GM12878 (cell line): ENCODE data around the gene ZG16B. TPM values are rescaled to one million over a fixed set of nuclear protein-coding genes. Genes with fewer than 3 reads are reported as not detected.
A peak's percentile ranks its signal among the peaks of the same experiment; 100 is the strongest.

Experiments used
- ATAC-seq: fragments of 200-7000 bp; cut with Tn5 transposase; 3 replicates; pipeline ENCODE4 v1.9.1; 2020; ENCODE audit warnings: mild to moderate bottlenecking, moderate library complexity
- BruUV-seq: library from RNA; stranded (reverse); fragments of 400-500 nt; replicated peaks from 2 replicates; lab custom pipeline; 2021; lab: Mats Ljungman, UMichigan
- CTCF ChIA-PET: fragments of 300-600 bp; sonication (Branson Sonifier 250); formaldehyde crosslinking; extraction: SDS; loops from one replicate; lab custom pipeline; 2021; ENCODE audit warnings: inconsistent platforms; lab: Yijun Ruan, JAX
- POLR2A ChIA-PET: fragments of 350-600 bp; formaldehyde crosslinking; extraction: SDS; loops from one replicate; lab custom pipeline; 2021; ENCODE audit warnings: inconsistent platforms; lab: Charles Lee
- RAD21 ChIA-PET: fragments of 300-600 bp; sonication (Branson Sonifier 250); formaldehyde crosslinking; loops from one replicate; lab custom pipeline; 2023; ENCODE audit warnings: antibody characterized with exemption; ENCODE audit not compliant: unreplicated experiment; lab: Charles Lee
- SMC1A ChIA-PET: fragments of 300-600 bp; sonication (Branson Sonifier 250); formaldehyde crosslinking; loops from one replicate; lab custom pipeline; 2023; ENCODE audit not compliant: unreplicated experiment, uncharacterized antibody; lab: Charles Lee
- DNase-seq: peaks from one replicate; pipeline ENCODE4 v3.0.0-alpha.2; 2011; ENCODE audit warnings: low read depth, low spot score
- FAIRE-seq: peaks from 3 replicates; lab custom pipeline; 2011; peaks lifted over from hg19 to GRCh38; lab: Jason Lieb, UNC
- H2AFZ ChIP-seq: 2 replicates; pipeline ENCODE4 v1.6.0; 2011; ENCODE audit warnings: low read depth, low read length, control low read depth; ENCODE audit not compliant: control insufficient read depth
- H3K27ac ChIP-seq: 2 replicates; pipeline ENCODE4 v1.5.1; 2011; ENCODE audit warnings: control low read depth; ENCODE audit not compliant: control insufficient read depth, insufficient read depth
- H3K27me3 ChIP-seq, 2 experiments: replicated peaks in 1 of 2; 2 replicates each; pipeline versions ENCODE4 v1.6.0 to v1.6.1; 2011; ENCODE audit warnings: low read length in 1 of 2; ENCODE audit not compliant: control insufficient read depth in 2 of 2, insufficient read depth in 2 of 2
- H3K36me3 ChIP-seq, 2 experiments: 2 replicates each; pipeline ENCODE4 v1.5.1; 2011; ENCODE audit warnings: low read length in 1 of 2; ENCODE audit not compliant: control insufficient read depth in 2 of 2, insufficient read depth in 2 of 2
- H3K4me1 ChIP-seq: 2 replicates; pipeline ENCODE4 v1.6.1; 2011; ENCODE audit warnings: mild to moderate bottlenecking, low read length, moderate library complexity, mixed read lengths; ENCODE audit not compliant: control insufficient read depth, insufficient read depth
- H3K4me2 ChIP-seq: 2 replicates; pipeline ENCODE4 v1.6.0; 2011; ENCODE audit warnings: control low read depth; ENCODE audit not compliant: control insufficient read depth, insufficient read depth
- H3K4me3 ChIP-seq: fragments of 200-600 bp; sonication (generic); 2 replicates; pipeline ENCODE4 v1.5.1; 2016
- H3K79me2 ChIP-seq: 2 replicates; pipeline ENCODE4 v1.6.0; 2011; ENCODE audit warnings: low read length; ENCODE audit not compliant: control insufficient read depth, insufficient read depth
- H3K9ac ChIP-seq: 2 replicates; pipeline ENCODE4 v1.8.0; 2011; ENCODE audit warnings: low read length, control low read depth, mixed read lengths; ENCODE audit not compliant: control insufficient read depth, insufficient read depth
- H3K9me3 ChIP-seq: replicated peaks from 3 replicates; pipeline ENCODE4 v1.5.1; 2011; ENCODE audit warnings: mild to moderate bottlenecking, low read length; ENCODE audit not compliant: control insufficient read depth, insufficient read depth
- H4K20me1 ChIP-seq: 2 replicates; pipeline ENCODE4 v1.6.0; 2011; ENCODE audit not compliant: control insufficient read depth, insufficient read depth
- CBX3 ChIP-seq: fragments of 200-600 bp; sonication (generic); IDR thresholded peaks from 2 replicates; pipeline ENCODE4 v1.6.1; 2016; ENCODE audit warnings: low read depth, borderline replicate concordance
- CTCF ChIP-seq, 3 experiments: IDR thresholded peaks in 2 of 3; conservative IDR thresholded peaks in 1 of 3; 2 replicates each; pipeline ENCODE4 v1.5.1; 2011; ENCODE audit warnings: low read depth in 3 of 3, low read length in 3 of 3, mild to moderate bottlenecking in 3 of 3, control low read depth in 2 of 3, moderate library complexity in 2 of 3, inconsistent platforms in 1 of 3, mixed read lengths in 1 of 3; ENCODE audit not compliant: control insufficient read depth in 2 of 3, insufficient read depth in 1 of 3; ENCODE audit errors: extremely low read depth in 1 of 3
- EGR1 ChIP-seq, 2 experiments: IDR thresholded peaks; 1 replicate in 1 of 2; 2 replicates in 1 of 2; pipeline ENCODE4 v1.6.1; 2011 to 2012; ENCODE audit warnings: low read depth in 2 of 2, low read length in 2 of 2, borderline replicate concordance in 1 of 2, mild to moderate bottlenecking in 1 of 2, moderate library complexity in 1 of 2
- HSF1 ChIP-seq: fragments of 150-350 bp; IDR thresholded peaks from 2 replicates; pipeline ENCODE4 v1.6.1; 2014; ENCODE audit warnings: mild to moderate bottlenecking, low read depth, low read length
- MYB ChIP-seq: fragments of 150-350 bp; IDR thresholded peaks from 2 replicates; pipeline ENCODE4 v1.6.1; 2014; ENCODE audit warnings: mild to moderate bottlenecking, low read depth, low read length, borderline replicate concordance
- NRF1 ChIP-seq: conservative IDR thresholded peaks from 2 replicates; pipeline ENCODE4 v1.6.1; 2011; ENCODE audit warnings: mild to moderate bottlenecking, low read depth, low read length, improper control_type of control experiment
- RFX5 ChIP-seq: IDR thresholded peaks from 2 replicates; pipeline ENCODE4 v1.6.1; 2011; ENCODE audit warnings: low read depth, low read length, improper control_type of control experiment
- ZNF384 ChIP-seq: IDR thresholded peaks from 2 replicates; pipeline ENCODE4 v1.6.1; 2012; ENCODE audit warnings: low read depth, mild to moderate bottlenecking, low read length, improper control_type of control experiment, borderline replicate concordance
- ZNF687 ChIP-seq: fragments of 450-650 bp; IDR thresholded peaks from 2 replicates; pipeline ENCODE4 v1.6.1; 2017; ENCODE audit warnings: mild to moderate bottlenecking, moderate library complexity
- whole genome bisulfite sequencing: methylation state at CpG from one replicate; pipeline ENCODE4 v1.1.6; 2016; ENCODE audit warnings: low lambda C conversion rate; ENCODE audit not compliant: insufficient replicate concordance, insufficient coverage; ENCODE audit errors: missing lambda C conversion rate; 5-methylcytosine and 5-hydroxymethylcytosine counted together
- in situ Hi-C: fragments of 300-500 bp; cut with MboI; formaldehyde crosslinking; loops from 9 replicates; pipeline ENCODE4 v1.14.3; 2018; ENCODE audit warnings: mixed read lengths
- intact Hi-C: fragments of 100-400 bp; cut with micrococcal nuclease; formaldehyde crosslinking; loops from one replicate; pipeline ENCODE4 v1.14.2; 2022; ENCODE audit not compliant: unreplicated experiment
- polyA plus RNA-seq, 11 experiments: library from polyadenylated mRNA; depleted of rRNA in 4 of 11; unstranded in 6 of 11; stranded (reverse) in 5 of 11; fragments of >200 nt; fragmentation: Nextera tagmentation in 4 of 11; fragmentation: Illumina TruSeq in 1 of 11; extraction: Ambion mirVana in 4 of 11; extraction: Trizol in 1 of 11; gene quantifications; 1 replicate in 1 of 11; 2 replicates in 10 of 11; pipeline versions ENCODE4 v1.2.1 to v1.2.3, GENCODE V29; 2011 to 2016; ENCODE audit warnings: inconsistent platforms in 2 of 11, missing spikeins in 2 of 11, low read depth in 1 of 11
- total RNA-seq, 4 experiments: library from RNA; depleted of rRNA in 3 of 4; stranded (reverse); fragments of >200 nt in 3 of 4; fragmentation: Illumina TruSeq in 1 of 4; extraction: Trizol in 1 of 4; gene quantifications; 2 replicates each; pipeline versions ENCODE4 v1.2.1 to v1.2.3, GENCODE V29; 2013 to 2021

Gene ZG16B
- total and polyA plus RNA-seq, 10 of the 15 experiments (the other 5 are each of a cell fraction or from before 2014, with no cell fraction given): 1.00 to 11.6 (median 5.8) TPM

- TF ChIP-seq CBX3: no peak
- no peak for TF ChIP-seq EGR1 (IDR thresholded peaks at IDR 0.05; ENCODE audit: borderline replicate concordance in 1 of 2, low read depth in 2 of 2, low read length in 2 of 2)
- TF ChIP-seq RFX5: no peak
- TF ChIP-seq MYB: no peak
- TF ChIP-seq ZNF384: no peak
Observed at GRCh38 chr16:2866431-2866830, 36.3 kb downstream of the ZG16B start (continued).

- no TSS peak for BruUV-seq
- no peaks in the 10 kb centered on the region for H3K36me3 ChIP-seq
- H3K27me3 ChIP-seq: no peaks in the 10 kb centered on the region; a peak in 1 of 4 replicates
- H3K4me2 ChIP-seq: peak overlapping the region; percentile 71
- peak overlapping the region; percentile 71 for H3K27ac ChIP-seq
- no peaks in the 10 kb centered on the region for H3K79me2 ChIP-seq
- FAIRE-seq (no peak), ATAC-seq (no peak), DNase-seq (no peak)
- in situ Hi-C loops (no loop called here), intact Hi-C loops (loop anchor here (10.0 kb wide), 1 partner anchor 143 kb away; the partner anchor contains the start of gene PRSS27)
- peaks cover 4% of the 10 kb centered on the region for H3K4me1 ChIP-seq
- POLR2A ChIA-PET: interaction anchor here (1.0 to 1.5 kb wide), 2 partner anchors 15 to 29 kb away, joined by 4 to 7 read pairs; partner anchors contain the start of gene FLYWCH2
- peak overlapping the region; percentile 60 for H3K4me3 ChIP-seq
- H4K20me1 ChIP-seq: no peaks in the 10 kb centered on the region
- SMC1A ChIA-PET: interaction anchor here (0.7 to 2.0 kb wide), 8 partner anchors 10 to 197 kb away, joined by 3 to 16 read pairs (median 4); no protein-coding TSS in a partner anchor
- 85% methylated on average over 8 of the region's 8 CpGs for WGBS
- CTCF ChIA-PET: interaction anchor here (0.7 to 6.7 kb wide), 25 partner anchors 11 to 478 kb away, joined by 3 to 80 read pairs (median 5); partner anchors contain the start of genes FLYWCH1, FLYWCH2 and KCTD5
- TF ChIP-seq CTCF (IDR thresholded peaks at IDR 0.05 in 2 of 3, conservative IDR thresholded peaks at IDR 0.05 in 1 of 3; ENCODE audit: control insufficient read depth in 2 of 3, extremely low read depth in 1 of 3, insufficient read depth in 1 of 3, low read depth in 3 of 3, low read length in 3 of 3) (no peak), NRF1 (no peak), HSF1 (no peak), ZNF687 (no peak)
- peak overlapping the region; percentile 99 for H2AFZ ChIP-seq
- no peaks in the 10 kb centered on the region for H3K9me3 ChIP-seq
- RAD21 ChIA-PET: interaction anchor here (0.8 to 2.4 kb wide), 9 partner anchors 15 to 265 kb away, joined by 3 to 26 read pairs (median 4); partner anchors contain the start of genes FLYWCH1 and FLYWCH2
- H3K9ac ChIP-seq: peak overlapping the region; percentile 74
Observed at GRCh38 chr16:2867661-2867986, 37.5 kb downstream of the ZG16B start.
